ENCODE data around the gene TEX38. TPM values are rescaled to one million over a fixed set of nuclear protein-coding genes. Genes with fewer than 3 reads are reported as not detected.

Gene TEX38
- total and polyA plus RNA-seq, 12 donors = not detected

DNA sequence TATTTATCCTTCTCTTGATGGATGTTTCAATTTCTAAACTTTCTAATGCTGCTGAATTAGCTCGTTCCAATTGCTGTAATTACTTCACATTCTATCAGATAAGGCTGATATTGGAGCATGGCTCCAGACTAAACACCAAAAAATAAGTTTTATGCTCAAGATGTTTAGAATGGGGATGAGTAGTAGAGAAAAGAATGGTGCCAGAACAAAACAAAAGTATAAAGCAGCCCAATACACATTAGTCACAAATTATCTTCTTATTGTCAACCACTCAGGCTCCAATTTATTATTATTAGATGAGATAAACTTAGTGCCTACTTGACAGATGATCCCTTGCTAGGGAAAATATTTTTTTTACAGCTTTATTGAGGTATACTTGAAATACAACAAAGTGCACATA lies 25.3 kb upstream of the TEX38 start:
- TF ChIP-seq, protein P1, sequence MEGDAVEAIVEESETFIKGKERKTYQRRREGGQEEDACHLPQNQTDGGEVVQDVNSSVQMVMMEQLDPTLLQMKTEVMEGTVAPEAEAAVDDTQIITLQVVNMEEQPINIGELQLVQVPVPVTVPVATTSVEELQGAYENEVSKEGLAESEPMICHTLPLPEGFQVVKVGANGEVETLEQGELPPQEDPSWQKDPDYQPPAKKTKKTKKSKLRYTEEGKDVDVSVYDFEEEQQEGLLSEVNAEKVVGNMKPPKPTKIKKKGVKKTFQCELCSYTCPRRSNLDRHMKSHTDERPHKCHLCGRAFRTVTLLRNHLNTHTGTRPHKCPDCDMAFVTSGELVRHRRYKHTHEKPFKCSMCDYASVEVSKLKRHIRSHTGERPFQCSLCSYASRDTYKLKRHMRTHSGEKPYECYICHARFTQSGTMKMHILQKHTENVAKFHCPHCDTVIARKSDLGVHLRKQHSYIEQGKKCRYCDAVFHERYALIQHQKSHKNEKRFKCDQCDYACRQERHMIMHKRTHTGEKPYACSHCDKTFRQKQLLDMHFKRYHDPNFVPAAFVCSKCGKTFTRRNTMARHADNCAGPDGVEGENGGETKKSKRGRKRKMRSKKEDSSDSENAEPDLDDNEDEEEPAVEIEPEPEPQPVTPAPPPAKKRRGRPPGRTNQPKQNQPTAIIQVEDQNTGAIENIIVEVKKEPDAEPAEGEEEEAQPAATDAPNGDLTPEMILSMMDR (IDR thresholded peaks at IDR 0.05) = no peak
- DNase-seq (no peak), ATAC-seq (no peak)
- Histone ChIP-seq H3K4me1 (peaks cover 0 to 21% (median 8%) of the 10 kb centered on the region in 9 donors), H3K27me3 (no peaks in the 10 kb centered on the region), H3K27ac (no peak overlapping the region), H3K4me3 (no peak overlapping the region), H3K9me3 (peaks cover 0 to 23% (median 8%) of the 10 kb centered on the region in 11 donors), H3K36me3 (peaks cover 0 to 95% (median 38%) of the 10 kb centered on the region in 9 donors)
- WGBS, 2 donors = 89 to 94% methylated on average over 1 of the region's 1 CpG
- intact Hi-C loops (cut with DNase I) = no loop called here

DNA sequence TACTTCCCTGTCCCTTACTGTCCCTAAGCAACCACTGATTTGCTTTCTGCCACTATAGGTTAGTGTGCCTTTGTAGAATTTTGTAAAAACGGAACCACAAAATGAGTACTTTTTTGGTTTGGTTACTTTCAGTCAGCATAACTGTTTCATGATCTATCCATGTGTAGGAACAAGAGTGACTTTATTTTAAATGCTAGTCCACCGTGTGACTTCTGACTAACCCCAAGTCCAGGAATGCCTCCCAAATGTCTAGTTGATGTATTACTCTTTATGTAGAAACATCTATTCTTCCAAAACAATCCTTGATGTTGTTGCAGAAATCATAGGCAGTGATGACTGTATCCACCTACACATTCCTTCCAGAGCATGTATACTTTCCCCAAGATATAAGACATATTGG lies 24.8 kb upstream of the TEX38 start:
- intact Hi-C loops (cut with DNase I) = no loop called here
- H3K36me3 ChIP-seq = peaks cover 0 to 91% (median 36%) of the 10 kb centered on the region in 9 donors

DNA sequence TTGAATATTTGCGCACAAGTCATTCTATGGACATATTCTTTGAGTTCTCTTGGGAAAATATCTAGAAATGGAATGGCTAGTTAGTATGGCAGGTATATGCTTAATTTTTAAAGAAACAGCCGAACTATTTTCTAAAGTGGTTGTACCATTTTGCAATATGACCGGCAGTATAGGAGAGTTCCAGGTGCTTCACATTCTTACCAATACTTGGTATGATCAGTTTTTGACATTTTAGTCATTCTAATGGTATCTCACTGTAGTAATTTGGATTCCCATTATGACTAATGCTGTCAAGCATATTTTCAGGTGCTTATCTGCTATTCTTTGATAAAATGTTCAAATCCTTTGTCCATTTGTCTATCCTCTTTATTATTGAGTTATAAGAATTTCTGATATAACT lies 24.0 kb upstream of the TEX38 start:
- WGBS, 2 donors = 99 to 100% methylated on average over 3 of the region's 3 CpGs
- H3K36me3 ChIP-seq = peaks cover 0 to 91% (median 42%) of the 10 kb centered on the region in 9 donors
- intact Hi-C loops (cut with DNase I) = no loop called here
- TF ChIP-seq, protein P1 (IDR thresholded peaks at IDR 0.05) = no peak
- no peak overlapping the region for H3K27ac ChIP-seq
- H3K9me3 ChIP-seq = peaks cover 0 to 23% (median 8%) of the 10 kb centered on the region in 11 donors
- no peak for ATAC-seq
- no peak overlapping the region for H3K4me3 ChIP-seq
- H3K27me3 ChIP-seq = no peaks in the 10 kb centered on the region
- DNase-seq = no peak
- peaks cover 0 to 13% (median 8%) of the 10 kb centered on the region in 9 donors for H3K4me1 ChIP-seq

More for the DNA sequence above, 24.8 kb upstream of the TEX38 start:
- ATAC-seq = no peak
- no peak overlapping the region for H3K4me3 ChIP-seq
- no peaks in the 10 kb centered on the region for H3K27me3 ChIP-seq
- DNase-seq = no peak
- H3K4me1 ChIP-seq = peaks cover 0 to 21% (median 8%) of the 10 kb centered on the region in 9 donors
- WGBS, 2 donors = 97 to 99% methylated on average over 2 of the region's 2 CpGs
- no peak overlapping the region for H3K27ac ChIP-seq
- TF ChIP-seq, protein P1 (IDR thresholded peaks at IDR 0.05) = no peak
- peaks cover 0 to 23% (median 8%) of the 10 kb centered on the region in 11 donors for H3K9me3 ChIP-seq

DNA sequence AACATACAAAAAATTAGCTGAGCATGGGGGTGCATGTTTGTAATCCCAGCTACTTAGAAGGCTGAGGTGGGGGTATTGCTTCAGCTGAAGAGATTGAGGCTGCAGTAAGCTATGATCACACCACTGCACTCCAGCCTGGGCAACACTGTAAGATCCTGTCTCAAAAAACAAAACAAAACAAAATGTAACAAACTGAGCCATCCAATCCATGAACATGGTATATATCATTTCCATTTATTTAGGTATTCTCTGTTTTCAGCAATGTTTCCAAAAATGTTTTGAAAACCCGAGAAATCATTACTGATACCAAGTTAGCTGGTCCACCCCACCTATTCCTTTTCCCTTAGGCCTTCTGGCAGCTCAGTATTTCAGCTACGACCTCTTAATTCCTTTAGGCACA lies 21.9 kb upstream of the TEX38 start:
- no peak overlapping the region for H3K4me3 ChIP-seq
- peaks cover 0 to 92% (median 46%) of the 10 kb centered on the region in 9 donors for H3K36me3 ChIP-seq
- H3K9me3 ChIP-seq = peaks cover 0 to 23% (median 8%) of the 10 kb centered on the region in 11 donors
- H3K4me1 ChIP-seq = peaks cover 0 to 11% (median 0%) of the 10 kb centered on the region in 9 donors
- intact Hi-C loops (cut with DNase I) = no loop called here
- DNase-seq (no peak), ATAC-seq (no peak)
- no peaks in the 10 kb centered on the region for H3K27me3 ChIP-seq
- WGBS, 2 donors = 97 to 98% methylated on average over 2 of the region's 2 CpGs
- TF ChIP-seq, protein P1 (IDR thresholded peaks at IDR 0.05) = no peak
- no peak overlapping the region for H3K27ac ChIP-seq

Measured in heart right ventricle (tissue), 16 donors.